Uterus (tissue), 4 donors: ENCODE measurements around the gene MYOZ1. TPM values are rescaled to one million over a fixed set of nuclear protein-coding genes. Genes with fewer than 3 reads are reported as not detected.

Experiments used
- DNase-seq, 2 donors: peaks; one replicate each; pipeline ENCODE4 v3.0.0-alpha.2; 2019 to 2020
- H3K27ac ChIP-seq, 2 donors: fragments of 200-600 bp; sonication (generic); 1 replicate in 1 of 2; 2 replicates in 1 of 2; pipeline ENCODE4 v1.5.1; 2016 to 2018
- H3K27me3 ChIP-seq, 2 donors: fragments of 200-600 bp; sonication (generic); one replicate each; pipeline ENCODE4 v1.5.1; 2018 to 2019; ENCODE audit warnings: control low read depth in 1 of 2
- H3K36me3 ChIP-seq, 2 donors: fragments of 200-600 bp; sonication (generic); one replicate each; pipeline ENCODE4 v1.5.1; 2019; ENCODE audit warnings: control low read depth in 1 of 2
- H3K4me1 ChIP-seq, 2 donors: fragments of 200-600 bp; sonication (generic); one replicate each; pipeline ENCODE4 v1.5.1; 2018 to 2019; ENCODE audit warnings: control low read depth in 1 of 2
- H3K4me3 ChIP-seq, 2 donors: fragments of 200-600 bp; sonication (generic); 1 replicate in 1 of 2; 2 replicates in 1 of 2; pipeline ENCODE4 v1.5.1; 2018 to 2019; ENCODE audit warnings: mild to moderate bottlenecking in 1 of 2
- H3K9me3 ChIP-seq, 2 donors: fragments of 200-600 bp; sonication (generic); one replicate each; pipeline ENCODE4 v1.5.1; 2019; ENCODE audit warnings: control low read depth in 1 of 2
- POLR2A ChIP-seq, 2 donors: fragments of 450-650 bp; IDR thresholded peaks; one replicate each; pipeline ENCODE4 v1.6.1; 2016; ENCODE audit warnings: antibody characterized with exemption in 2 of 2, mild to moderate bottlenecking in 1 of 2, moderate library complexity in 1 of 2
- intact Hi-C: fragments of 100-400 bp; cut with DNase I; formaldehyde crosslinking; loops from one replicate; pipeline ENCODE4 v1.15.1; 2023; ENCODE audit warnings: low total_unique reads
- total RNA-seq, 4 donors: library from RNA; depleted of rRNA in 3 of 4; stranded (reverse); fragments of >200 nt in 3 of 4; gene quantifications; one replicate each; pipeline versions ENCODE4 v1.1.0 to v1.2.4, GENCODE V29; 2014 to 2023
- TF ChIP-seq, protein P1 (sequence below), 4 experiments: fragments of 200-600 bp in 2 of 4; fragments of 450-650 bp in 2 of 4; sonication (generic) in 2 of 4; IDR thresholded peaks; one replicate each; pipeline ENCODE4 v1.5.1; 2016 to 2019; ENCODE audit warnings: antibody characterized with exemption in 4 of 4, mild to moderate bottlenecking in 2 of 4, moderate library complexity in 1 of 4
- donor health status: DM: yes; HTN: yes; CAD: no.

The MYOZ1 gene
- total RNA-seq, 4 donors from 2014 or later: 1.6 to 1.7 TPM; not detected in 2

DNA sequence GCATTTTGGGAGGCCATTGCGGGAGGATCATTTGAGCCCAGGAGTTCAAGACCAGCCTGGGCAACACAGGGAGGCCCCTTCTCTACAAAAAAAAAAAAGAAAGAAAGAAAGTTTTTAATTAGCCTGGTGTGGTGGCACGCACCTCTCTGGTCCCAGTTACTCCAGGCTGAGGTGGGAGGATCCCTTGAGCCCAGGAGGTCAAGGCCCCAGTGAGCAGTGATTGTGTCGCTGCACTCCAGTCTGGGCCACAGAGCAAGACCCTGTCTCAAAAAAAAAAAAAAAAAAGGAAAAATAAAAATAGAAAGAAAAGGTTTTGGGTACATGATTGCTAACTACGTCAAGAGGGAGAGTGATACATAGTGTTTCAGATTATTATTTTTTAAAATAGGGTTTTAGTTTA is 48.2 kb downstream of the MYOZ1 start:
- no peak for DNase-seq
- Histone ChIP-seq H3K4me3 (no peak overlapping the region), H3K27ac (peak overlapping the region in 1 of 2 donors; percentile 76), H3K9me3 (no peaks in the 10 kb centered on the region), H3K27me3 (no peaks in the 10 kb centered on the region), H3K4me1 (no peaks in the 10 kb centered on the region), H3K36me3 (no peaks in the 10 kb centered on the region)
- TF ChIP-seq, protein P1, sequence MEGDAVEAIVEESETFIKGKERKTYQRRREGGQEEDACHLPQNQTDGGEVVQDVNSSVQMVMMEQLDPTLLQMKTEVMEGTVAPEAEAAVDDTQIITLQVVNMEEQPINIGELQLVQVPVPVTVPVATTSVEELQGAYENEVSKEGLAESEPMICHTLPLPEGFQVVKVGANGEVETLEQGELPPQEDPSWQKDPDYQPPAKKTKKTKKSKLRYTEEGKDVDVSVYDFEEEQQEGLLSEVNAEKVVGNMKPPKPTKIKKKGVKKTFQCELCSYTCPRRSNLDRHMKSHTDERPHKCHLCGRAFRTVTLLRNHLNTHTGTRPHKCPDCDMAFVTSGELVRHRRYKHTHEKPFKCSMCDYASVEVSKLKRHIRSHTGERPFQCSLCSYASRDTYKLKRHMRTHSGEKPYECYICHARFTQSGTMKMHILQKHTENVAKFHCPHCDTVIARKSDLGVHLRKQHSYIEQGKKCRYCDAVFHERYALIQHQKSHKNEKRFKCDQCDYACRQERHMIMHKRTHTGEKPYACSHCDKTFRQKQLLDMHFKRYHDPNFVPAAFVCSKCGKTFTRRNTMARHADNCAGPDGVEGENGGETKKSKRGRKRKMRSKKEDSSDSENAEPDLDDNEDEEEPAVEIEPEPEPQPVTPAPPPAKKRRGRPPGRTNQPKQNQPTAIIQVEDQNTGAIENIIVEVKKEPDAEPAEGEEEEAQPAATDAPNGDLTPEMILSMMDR (IDR thresholded peaks at IDR 0.05): no peak
- no peak for TF ChIP-seq POLR2A (IDR thresholded peaks at IDR 0.05)
- intact Hi-C loops: no loop called here

- H3K4me1 ChIP-seq: no peaks in the 10 kb centered on the region
- no peaks in the 10 kb centered on the region for H3K27me3 ChIP-seq
- no peaks in the 10 kb centered on the region for H3K36me3 ChIP-seq
- peak; percentile 43 to 71 for DNase-seq
- H3K27ac ChIP-seq: peak overlapping the region; percentile 76 to 77
- H3K9me3 ChIP-seq: no peaks in the 10 kb centered on the region
- intact Hi-C loops: no loop called here
- no peak overlapping the region for H3K4me3 ChIP-seq
- TF ChIP-seq POLR2A (IDR thresholded peaks at IDR 0.05): peak in 1 of 2 donors; percentile 35
- TF ChIP-seq, protein P1 (IDR thresholded peaks at IDR 0.05): peak in 1 of 4 experiments; percentile 20
Observed at GRCh38 chr10:73591935-73592699, 49.2 kb downstream of the MYOZ1 start.

- no peaks in the 10 kb centered on the region for H3K4me1 ChIP-seq
- H3K27me3 ChIP-seq: no peaks in the 10 kb centered on the region
- H3K9me3 ChIP-seq: no peaks in the 10 kb centered on the region
- TF ChIP-seq, protein P1 (IDR thresholded peaks at IDR 0.05): no peak
- TF ChIP-seq POLR2A (IDR thresholded peaks at IDR 0.05): no peak
- DNase-seq: no peak
- intact Hi-C loops: no loop called here
- no peaks in the 10 kb centered on the region for H3K36me3 ChIP-seq
- no peak within 1 kb of the TSS for H3K4me3 ChIP-seq
- H3K27ac ChIP-seq: peak within 1 kb of the TSS; percentile 76 to 77
Observed at GRCh38 chr10:73590881-73591799, 50.1 kb downstream of the MYOZ1 start, which contains the start of gene USP54. TSS of gene USP54 (minus strand) at chr10:73591342. CDS start at chr10:73575658, 15,684 bp downstream.

DNA sequence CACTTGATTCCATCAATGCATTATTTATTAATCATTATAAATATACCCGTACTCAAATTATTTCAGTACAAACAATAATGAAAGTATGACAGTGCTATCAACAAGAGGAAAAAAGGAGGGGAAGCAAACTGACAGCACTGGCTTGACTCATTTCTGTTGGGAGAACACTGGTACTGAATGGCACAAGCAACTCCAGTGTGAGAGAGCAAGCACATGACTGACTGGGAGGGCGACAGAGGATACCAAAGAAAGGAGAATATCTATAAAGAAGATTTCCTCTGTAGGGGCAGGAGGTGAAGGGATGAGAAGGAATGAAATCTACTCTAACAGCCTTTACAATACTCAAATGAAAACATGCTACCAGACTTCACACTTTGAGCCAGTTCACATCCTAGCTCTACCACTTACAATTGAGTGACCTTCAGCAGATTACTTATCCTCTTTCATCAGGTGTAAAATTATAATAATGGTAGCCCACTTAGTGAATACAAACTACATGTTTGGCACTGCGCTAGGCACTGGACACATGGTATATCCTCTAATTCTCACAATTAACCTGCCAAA is 51.6 kb downstream of the MYOZ1 start:
- Histone ChIP-seq H3K36me3 (no peaks in the 10 kb centered on the region), H3K27me3 (no peaks in the 10 kb centered on the region), H3K4me3 (no peak overlapping the region), H3K9me3 (no peaks in the 10 kb centered on the region), H3K4me1 (no peaks in the 10 kb centered on the region), H3K27ac (peak overlapping the region in 1 of 2 donors; percentile 13)
- DNase-seq: no peak
- intact Hi-C loops: no loop called here
- TF ChIP-seq, protein P1 (IDR thresholded peaks at IDR 0.05): no peak
- TF ChIP-seq POLR2A (IDR thresholded peaks at IDR 0.05): no peak
